ENCODE measurements around the gene HEXD.

Gene HEXD

DNA sequence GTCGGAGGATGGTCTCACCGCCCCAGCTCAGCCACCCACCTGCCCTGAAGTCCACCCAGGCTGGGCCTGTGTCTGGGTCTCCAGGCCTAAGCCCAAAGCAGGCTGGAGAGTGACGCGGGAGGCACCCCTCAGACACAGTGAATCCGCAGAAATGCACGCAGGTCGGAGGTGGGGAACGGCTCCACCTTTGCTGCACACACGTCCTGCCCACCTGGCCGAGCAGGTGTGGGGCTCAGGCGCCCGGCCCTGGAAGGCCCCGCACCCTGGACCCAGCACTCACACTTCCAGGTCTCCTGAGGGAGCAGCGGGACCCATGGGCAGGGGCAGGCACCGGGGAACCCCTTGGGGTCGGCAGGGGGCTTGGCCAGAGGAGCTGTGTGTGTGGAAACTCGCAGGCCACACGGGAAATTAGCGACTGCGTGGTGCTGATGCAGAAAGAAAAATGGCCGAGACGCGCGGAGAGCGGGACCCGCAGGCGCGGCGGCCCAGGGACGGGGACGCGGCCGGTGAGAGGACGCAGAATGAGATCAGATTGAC, 21.8 kb downstream of the HEXD start:
- no peak for DNase-seq (ENCODE audit: low read depth)
- TF ChIP-seq, protein P1, sequence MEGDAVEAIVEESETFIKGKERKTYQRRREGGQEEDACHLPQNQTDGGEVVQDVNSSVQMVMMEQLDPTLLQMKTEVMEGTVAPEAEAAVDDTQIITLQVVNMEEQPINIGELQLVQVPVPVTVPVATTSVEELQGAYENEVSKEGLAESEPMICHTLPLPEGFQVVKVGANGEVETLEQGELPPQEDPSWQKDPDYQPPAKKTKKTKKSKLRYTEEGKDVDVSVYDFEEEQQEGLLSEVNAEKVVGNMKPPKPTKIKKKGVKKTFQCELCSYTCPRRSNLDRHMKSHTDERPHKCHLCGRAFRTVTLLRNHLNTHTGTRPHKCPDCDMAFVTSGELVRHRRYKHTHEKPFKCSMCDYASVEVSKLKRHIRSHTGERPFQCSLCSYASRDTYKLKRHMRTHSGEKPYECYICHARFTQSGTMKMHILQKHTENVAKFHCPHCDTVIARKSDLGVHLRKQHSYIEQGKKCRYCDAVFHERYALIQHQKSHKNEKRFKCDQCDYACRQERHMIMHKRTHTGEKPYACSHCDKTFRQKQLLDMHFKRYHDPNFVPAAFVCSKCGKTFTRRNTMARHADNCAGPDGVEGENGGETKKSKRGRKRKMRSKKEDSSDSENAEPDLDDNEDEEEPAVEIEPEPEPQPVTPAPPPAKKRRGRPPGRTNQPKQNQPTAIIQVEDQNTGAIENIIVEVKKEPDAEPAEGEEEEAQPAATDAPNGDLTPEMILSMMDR (conservative IDR thresholded peaks at IDR 0.05; ENCODE audit: low read depth, low read length): no peak
- no peak overlapping the region for H3K4me3 ChIP-seq (ENCODE audit: low read depth, low read length)

DNA sequence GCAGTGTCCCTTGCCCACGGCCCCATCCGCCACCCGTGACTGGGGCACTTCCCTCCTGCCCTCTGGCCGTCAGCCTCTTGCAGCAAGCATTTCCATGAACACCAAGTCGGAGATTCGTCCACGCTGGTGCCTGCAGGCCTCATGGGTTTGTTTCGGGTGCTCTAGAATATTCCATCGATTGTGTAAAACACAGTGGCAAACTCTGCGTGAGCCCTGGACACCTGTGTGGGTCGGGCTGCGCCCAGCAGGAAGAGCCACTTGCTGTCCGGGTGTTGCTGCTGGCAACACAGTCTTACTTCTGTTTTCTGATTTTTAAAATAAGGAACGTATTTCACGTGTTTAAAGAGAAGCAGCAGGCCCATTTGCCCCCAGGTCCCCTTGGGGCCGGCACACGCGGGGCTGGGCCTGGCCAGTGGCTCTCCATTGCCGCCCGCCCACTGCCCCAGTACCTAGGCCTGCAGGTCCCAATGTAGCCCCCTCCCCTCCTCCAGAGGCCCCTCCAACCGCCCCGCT, 22.4 kb downstream of the HEXD start:
- H3K4me3 ChIP-seq (ENCODE audit: low read depth, low read length): no peak overlapping the region

DNA sequence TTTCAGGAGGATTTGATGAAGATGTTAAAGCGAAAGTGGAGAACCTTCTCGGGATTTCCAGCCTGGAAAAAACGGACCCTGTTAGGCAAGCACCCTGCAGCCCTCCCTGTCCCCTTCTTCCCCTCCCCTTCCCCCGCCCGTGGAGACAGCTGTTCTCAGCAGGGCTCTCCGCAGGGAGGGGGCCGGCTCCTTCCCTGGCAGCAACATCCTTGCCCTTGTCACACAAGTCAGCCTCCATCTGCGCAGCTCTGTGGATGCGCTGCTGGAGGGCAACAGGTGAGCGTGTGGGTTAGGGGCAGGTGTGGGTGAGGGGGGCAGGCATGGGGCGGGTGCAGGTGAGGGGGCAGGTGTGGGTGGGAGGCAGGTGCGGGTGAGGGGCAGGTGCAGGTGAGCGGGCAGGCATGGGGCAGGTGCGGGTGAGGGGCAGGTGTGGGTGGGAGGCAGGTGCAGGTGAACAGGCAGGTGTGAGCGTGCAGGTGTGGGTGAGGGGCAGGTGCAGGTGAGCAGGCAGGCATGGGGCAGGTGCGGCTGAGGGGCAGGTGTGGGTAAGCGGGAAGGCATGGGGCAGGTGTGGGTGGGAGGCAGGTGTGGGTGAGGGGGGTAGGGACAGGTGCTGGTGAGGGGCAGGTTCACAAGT, 23.0 kb downstream of the HEXD start:
- H3K4me3 ChIP-seq (ENCODE audit: low read depth, low read length): no peak overlapping the region
- DNase-seq (ENCODE audit: low read depth): peak; percentile 57
- TF ChIP-seq, protein P1 (conservative IDR thresholded peaks at IDR 0.05; ENCODE audit: low read depth, low read length): no peak

More for the DNA sequence above, 22.4 kb downstream of the HEXD start:
- DNase-seq (ENCODE audit: low read depth): no peak
- TF ChIP-seq, protein P1 (conservative IDR thresholded peaks at IDR 0.05; ENCODE audit: low read depth, low read length): no peak

DNA sequence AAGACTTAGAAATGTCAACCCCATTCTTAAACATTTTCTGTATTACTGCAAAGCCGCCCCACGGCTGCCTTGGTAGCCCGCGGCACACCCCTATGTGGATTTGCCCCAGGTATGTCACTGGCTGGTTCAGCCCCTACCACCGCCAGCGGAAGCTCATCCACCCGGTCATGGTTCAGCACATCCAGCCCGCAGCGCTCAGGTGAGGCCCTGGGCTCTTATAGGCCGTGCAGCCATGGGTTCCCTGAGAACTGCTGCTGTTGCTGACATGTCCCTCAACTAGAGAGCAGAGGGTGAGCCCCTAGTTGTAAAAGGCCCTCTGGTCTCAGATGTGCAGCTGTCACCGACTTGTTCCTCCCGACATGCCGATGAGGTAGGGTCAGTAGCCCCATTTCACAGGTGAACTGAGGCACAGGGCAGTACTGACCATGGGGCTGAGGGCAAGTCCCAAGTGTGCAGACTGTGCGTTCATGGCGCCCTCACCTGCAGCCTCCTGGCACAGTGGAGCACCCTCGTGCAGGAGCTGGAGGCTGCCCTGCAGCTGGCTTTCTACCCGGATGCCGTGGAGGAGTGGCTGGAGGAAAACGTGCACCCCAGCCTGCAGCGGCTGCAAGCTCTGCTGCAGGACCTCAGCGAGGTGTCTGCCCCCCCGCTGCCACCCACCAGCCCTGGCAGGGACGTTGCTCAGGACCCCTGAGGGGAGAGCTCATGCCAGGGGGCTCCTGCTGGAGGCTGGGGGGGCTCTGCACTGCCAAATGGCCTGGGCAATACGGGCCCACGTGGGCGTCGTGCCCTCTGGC, 23.7 kb downstream of the HEXD start:
- TF ChIP-seq, protein P1 (conservative IDR thresholded peaks at IDR 0.05; ENCODE audit: low read depth, low read length): no peak
- H3K4me3 ChIP-seq (ENCODE audit: low read depth, low read length): no peak overlapping the region
- no peak for DNase-seq (ENCODE audit: low read depth)

DNA sequence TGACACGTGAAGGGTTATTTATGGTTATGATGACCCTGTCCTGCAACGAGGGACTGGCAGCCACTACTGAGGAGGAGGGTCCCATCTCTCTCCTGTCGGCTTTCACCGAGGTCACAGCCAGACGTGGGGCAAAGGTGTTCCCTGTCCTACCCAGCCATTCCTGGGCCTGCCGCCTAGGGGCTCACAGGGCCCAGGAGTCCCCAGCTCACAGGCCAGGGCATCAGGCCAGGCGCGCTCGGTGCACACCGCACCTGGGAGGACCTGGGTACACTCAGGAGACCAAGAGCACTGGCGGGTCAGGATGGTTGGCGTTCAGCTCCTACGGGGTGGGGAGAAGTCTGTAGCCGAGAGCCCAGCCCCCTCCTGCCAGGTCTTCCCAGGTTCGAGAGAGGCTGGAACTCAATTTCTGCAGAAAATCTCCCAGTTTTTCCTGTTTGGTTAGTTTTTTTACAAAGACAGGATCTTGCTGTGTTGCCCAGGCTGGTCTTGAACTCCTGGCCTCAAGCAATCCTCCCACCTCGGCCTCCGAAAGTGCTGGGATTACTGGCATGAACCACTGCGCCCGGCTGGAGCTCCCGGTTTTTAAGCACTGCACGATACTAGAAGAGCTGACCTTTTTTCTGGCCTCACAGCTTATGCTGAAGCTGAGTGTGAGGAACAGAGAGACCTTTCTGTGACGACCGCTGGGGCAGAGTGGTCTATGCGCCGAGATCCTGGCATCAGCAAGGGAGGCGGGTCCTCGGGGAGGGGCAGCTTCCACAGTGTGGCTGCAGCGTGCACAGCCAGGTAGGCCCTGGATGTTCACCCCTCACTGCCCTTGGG, 24.7 kb downstream of the HEXD start:
- DNase-seq (ENCODE audit: low read depth): no peak
- H3K4me3 ChIP-seq (ENCODE audit: low read depth, low read length): no peak overlapping the region
- TF ChIP-seq, protein P1 (conservative IDR thresholded peaks at IDR 0.05; ENCODE audit: low read depth, low read length): no peak

DNA sequence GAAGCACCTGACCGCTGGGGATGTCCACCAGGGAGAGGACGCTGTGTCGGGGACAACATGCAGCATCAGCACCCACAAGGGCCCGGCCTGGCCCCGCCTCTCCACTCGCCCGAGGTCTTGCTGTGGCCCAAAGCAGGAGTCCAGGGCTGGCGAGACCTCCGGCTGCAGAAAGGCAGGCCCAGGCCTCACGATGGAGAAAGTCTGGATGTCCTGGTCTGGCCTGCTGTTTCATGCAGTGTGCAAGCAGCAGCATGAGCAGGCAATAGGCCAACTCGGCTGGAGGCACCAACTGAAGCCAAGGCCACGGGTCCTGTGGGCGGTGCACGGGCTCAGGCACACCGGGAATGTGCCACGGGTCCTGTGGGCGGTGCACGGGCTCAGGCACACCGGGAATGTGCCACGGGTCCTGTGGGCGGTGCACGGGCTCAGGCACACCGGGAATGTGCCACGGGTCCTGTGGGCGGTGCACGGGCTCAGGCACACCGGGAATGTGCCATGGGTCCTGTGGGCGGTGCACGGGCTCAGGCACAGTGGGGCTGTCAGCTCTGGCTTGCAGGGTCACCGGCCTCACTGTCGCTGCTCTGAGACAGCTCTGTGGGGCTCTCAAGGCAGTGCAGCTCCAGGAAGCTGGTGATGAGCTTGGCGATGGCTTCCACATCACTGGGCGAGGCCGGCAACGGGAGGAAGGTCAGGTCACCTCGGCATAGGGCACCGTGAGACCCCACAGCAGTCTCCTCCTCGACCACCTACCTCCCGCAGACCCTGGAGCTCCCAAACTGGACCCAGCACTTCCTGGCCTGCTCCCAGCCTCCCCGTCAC, 25.5 kb downstream of the HEXD start:
- TF ChIP-seq, protein P1 (conservative IDR thresholded peaks at IDR 0.05; ENCODE audit: low read depth, low read length): no peak
- no peak overlapping the region for H3K4me3 ChIP-seq (ENCODE audit: low read depth, low read length)
- peak; percentile 59 for DNase-seq (ENCODE audit: low read depth)

Measured in choroid plexus epithelial cell (primary cell).